Midbrain (tissue), 1 donor: ENCODE measurements around the gene S1PR5.
"Not testable (repeated sequence)": the region's sequence is repeated elsewhere in the genome, so short reads cannot be mapped to it uniquely, and the experiment has no call there.

Source experiments
- DNase-seq: peaks from one replicate; lab custom pipeline; 2025; lab: John Stamatoyannopoulos, UW

Gene S1PR5

GRCh38 chr19:10517361-10517759 lies at the start of gene S1PR5:
TSS of gene S1PR5 (minus strand) at chr19:10517447. CDS start at chr19:10515011, 2,436 bp downstream.
- peak; percentile 87 for DNase-seq

DNA sequence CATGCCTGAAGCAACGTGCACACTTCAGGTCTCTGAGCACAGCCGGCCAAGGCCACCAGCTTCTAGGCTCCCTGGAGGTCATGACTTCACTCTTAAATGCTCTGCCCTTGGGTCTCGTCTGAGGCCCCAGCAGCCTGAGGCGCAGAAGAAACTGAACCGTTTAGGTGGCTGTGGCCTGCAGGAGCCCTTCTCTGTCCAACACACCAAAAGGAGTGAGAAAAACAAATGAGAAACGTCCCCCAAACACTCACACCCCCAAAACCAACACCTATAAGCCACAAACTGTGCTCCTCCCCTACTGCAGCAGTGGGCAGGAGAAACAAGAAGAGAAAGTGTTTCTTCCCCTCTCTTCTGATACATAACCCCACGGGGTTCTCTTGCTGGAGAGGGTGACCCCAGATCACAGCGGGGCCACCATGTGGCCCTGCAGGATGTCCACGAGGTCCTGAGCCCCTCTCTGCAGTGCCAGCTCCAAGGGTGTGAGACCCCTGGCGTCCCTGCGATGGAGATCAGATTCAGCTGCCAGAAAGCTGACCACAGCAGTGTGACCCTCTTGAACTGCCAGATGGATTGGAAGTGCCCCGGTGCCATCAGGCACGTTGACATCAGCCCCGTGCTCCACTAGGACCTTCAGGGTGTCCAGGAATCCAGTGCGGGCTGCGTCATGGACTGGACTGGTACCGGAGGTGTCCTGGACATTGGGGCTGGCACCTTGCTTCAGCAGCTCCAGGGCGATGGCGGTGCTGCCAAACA lies 49.6 kb upstream of the S1PR5 start:
- DNase-seq: no peak

GRCh38 chr19:10566408-10566657 lies 49.1 kb upstream of the S1PR5 start:
- DNase-seq: no peak

DNA sequence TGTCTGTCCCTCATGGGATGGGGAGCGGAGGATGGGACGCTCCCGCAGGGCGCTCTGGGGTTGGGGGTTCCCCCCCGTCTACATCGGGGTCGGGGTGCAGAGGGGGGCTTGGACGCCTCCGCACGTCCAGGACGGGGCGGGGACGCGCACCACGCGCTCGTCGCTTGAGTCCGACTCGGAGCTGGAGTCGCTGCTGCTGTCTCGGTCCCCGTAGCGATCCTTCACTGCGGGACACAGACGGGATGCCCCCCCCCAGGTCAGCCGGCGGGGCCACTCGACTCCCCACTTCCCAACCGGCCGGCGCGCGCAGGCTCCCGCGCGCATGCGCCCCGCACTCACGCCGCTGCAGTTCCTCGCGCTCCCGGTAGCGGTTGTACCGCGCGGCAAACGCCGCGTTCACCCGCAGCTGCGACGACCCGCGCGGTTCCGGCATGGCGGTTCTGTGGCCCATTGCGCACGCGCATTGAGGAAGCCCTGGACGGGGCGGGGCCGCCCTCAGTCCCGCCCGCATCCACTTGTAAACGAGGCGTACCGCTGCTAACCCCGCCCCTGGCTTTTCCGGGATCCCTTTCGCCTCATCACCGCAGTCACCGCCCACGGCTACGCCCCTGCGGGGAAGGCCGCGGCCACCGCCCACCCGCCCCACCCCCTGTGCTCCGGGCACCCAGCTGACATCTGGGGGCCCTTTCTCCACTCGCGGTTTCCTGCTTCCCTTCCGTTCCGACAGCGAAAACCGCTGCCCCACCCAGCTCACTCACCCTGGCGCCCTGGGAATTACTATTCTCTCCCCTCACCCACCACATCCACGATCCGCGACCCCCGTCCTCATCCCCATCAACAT lies 48.5 kb upstream of the S1PR5 start, which contains the start of gene KRI1:
Gene KRI1 (minus strand): TSS at position 444 of the 841 bp plus-strand sequence. CDS start 11 bp downstream, at position 433.
- DNase-seq: peak; percentile 97

DNA sequence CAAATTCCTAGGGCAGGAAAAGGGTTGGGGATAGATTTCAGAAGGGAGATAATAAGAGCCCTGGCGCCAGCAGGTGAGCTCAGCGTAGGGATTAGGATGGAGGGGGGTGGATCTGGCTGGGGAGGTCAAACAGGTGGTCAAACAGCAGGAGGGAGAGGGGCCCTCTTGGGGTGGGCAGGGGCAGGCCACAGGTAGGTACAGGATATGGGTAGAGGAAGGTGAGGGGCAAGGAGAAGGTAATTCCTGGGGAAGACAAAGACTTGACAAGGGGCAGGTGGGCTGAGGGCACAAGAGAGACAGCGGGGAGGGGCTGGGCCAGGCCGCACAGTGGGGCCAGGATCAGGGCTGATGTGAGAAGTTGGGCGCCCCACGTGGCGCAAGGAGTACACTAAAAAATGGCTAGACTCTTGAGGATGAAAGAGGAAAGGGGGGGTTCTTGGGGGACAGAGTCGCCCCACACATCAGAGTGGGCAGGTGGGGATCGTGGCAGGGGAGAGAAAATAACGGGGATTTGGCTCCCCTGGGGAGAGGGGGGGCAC lies 47.9 kb upstream of the S1PR5 start:
- no peak for DNase-seq

DNA sequence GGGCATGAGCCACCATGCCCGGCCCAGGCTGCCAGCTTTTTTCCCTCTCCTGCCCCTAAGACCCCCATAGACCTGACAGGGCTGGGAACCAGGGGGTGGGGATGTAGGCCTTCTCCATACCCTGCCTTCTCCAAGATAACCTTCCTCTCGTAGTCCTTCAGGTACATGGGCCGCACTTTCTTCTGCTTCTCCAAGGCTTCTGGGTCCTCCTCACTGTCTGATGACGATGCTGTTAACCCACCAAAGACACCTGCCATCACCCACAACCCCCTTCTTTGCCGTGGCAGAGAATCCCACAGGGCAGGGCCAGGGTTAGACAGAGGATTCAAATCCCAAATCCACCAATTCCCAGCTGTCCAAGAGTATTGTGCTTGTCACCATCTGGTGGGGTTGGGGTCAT lies 45.4 kb upstream of the S1PR5 start:
- DNase-seq: no peak

DNA sequence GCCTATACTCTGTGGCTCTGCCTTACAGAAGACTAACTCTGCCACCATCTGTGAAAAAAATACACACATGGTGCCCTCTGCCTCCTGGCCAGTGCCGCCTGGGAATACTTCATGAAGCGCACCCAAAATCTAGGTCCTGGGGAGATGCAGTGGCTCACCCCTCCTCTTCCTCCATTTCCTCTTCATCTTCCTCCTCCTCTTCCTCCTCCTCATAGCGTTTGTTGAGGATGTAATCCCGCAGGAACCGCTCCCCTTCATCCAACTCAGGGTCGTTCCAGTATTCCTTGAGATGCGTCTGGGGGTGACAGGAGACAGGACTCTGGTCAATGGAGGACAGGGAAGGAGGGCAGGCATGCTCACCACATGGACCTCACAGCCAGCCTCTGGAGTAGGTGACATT lies 42.9 kb upstream of the S1PR5 start:
- no peak for DNase-seq

DNA sequence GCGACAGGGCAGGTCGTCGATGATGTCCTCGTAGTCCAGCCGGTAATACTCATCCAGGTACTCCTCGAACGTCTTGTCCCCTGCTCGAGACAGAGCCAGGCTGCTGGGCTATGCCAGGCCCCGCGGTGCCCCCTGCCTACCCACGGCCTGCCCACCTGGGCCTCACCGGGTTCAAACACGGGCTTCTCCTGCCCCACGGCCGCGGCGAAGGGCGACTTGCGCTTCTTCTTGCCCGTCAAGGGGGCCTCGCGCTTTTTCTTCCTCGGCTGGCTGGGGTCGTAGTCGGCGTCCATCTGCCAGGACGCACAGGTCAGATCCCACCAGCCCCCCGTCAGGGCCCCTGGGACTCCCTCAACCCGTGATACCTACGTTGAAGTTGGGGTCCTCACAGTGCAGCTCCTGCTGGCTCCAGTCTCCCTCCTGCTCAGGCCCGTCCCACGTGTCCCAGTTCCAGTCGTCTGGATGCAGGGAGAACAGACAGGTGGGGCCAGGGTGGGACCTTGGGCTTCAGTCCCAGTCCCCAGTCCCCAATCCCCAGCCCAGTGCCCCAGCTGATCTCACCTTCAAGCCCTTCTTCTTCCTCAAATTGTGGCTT lies 40.5 kb upstream of the S1PR5 start:
- DNase-seq: no peak

GRCh38 chr19:10555610-10555973 lies 38.3 kb upstream of the S1PR5 start:
- DNase-seq: no peak

DNA sequence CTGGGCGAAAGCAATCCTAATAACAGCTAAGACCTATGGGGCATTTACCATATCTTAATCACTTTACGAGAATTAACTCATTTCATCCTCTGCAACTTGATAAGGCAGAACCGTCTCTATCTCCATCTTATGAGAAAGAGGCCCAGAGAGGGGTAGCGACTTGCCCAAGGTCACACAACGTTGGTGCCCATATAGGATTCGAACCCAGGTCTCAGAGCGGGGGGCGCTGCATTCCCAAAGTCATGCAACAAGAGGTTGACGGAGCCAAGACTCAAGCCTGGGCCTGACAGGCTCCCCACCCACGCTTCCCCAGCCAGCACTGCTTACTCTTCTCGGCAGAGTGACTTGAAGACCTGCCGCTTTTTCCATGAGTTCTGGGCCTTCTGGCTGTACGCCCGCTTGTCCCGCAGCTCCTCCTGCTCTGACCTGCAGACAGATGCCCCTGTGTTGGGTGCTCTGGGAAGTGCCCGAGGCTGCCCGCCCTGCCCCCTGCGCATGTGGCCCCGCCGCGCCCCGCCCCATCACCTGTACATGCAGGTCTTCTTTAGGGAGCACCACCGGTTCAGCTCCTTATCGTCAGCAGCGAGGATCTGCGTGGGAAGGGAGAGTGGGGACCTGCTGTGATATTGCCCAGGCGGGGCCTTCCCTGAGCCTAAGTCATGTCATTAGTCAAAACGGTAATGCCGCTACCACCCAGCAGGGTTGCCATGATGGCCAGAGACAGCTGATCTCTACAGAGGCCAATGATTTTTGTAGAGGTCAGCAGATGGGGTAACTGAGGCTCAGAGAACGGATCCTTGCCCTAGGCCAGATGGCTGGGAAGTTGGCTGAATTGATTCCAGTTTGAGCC lies 37.7 kb upstream of the S1PR5 start:
- DNase-seq: no peak

DNA sequence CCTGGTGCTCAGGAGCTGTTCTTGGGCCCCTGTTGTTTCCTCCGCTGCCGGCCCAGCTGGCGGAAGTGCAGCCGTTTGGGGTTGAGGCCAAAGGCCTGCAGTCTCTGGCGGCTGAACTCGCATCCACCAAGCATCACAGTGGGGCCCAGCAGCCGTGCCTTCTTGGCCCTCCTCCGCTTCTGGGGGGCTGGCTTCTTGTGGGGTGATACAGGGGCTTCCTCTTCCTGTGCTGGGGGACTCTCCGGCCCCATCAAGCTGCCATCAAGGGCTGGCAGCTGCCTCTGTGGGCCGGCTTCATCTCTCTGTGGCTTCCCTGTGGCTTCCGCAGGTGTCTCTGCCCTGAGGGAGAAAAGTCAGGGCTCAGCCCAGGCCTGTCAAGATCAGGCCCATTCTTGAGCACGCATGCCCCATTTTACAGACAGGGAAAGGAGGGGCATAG lies 36.7 kb upstream of the S1PR5 start:
- DNase-seq: no peak

DNA sequence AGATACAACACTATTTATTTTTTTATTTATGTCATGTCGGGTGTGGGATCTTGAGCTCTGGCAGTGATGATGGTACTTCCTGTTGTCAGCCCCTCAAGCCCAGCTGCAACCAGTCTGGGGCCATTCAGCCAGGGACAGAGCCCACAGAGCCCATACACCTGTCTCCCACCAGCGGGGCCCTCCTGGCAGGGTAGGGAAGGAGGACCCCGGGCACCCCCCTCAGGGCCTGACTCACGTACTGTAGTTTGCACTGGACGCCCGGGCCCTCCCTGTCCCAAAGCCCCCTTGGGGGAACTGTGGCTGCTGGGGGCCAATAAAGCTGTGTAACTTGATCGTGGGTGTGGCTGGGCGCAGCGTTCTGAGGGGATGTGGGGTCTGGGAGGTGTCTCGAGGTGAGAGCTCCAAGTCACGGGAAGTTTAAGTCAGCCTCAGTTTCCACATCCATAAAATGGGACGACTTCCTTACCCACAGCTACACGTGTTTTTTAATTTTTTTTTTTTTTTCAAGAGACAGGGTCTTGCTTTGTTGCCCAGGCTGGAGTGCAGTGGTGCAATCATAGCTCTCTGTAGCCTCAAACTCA lies 35.9 kb upstream of the S1PR5 start:
- no peak for DNase-seq

DNA sequence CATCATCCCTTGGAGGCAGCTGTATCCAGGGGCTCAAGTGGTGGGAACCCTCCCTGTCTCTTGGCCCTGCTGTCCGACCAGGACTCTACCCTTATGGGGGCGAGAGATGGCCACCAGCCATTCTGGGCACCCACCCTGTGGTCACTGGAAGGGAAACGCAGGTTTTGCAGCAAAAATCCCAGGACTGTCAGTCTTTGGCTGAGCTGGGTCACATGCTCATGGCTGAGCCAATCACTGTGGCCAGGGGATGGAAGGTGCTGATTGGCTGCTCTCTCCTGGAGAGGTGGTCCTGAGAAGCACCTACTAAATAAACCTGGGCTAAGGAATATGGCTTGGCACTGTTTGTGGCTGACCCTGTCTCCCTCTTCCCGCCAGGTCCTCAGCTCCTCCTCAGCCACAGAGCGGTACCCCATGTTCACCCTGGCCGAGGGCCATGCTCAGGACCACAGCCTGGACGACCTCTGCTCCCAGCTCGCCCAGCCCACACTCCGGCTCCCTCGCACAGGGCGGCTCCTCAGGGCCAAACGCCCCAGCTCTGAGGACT lies 35.3 kb upstream of the S1PR5 start:
- DNase-seq: no peak

- DNase-seq: no peak
Measured at GRCh38 chr19:10551698-10552301, 34.6 kb upstream of the S1PR5 start.

GRCh38 chr19:10551006-10551405 lies 33.8 kb upstream of the S1PR5 start:
- not testable (repeated sequence) for DNase-seq

GRCh38 chr19:10550336-10550735 lies 33.1 kb upstream of the S1PR5 start:
- no peak for DNase-seq

DNA sequence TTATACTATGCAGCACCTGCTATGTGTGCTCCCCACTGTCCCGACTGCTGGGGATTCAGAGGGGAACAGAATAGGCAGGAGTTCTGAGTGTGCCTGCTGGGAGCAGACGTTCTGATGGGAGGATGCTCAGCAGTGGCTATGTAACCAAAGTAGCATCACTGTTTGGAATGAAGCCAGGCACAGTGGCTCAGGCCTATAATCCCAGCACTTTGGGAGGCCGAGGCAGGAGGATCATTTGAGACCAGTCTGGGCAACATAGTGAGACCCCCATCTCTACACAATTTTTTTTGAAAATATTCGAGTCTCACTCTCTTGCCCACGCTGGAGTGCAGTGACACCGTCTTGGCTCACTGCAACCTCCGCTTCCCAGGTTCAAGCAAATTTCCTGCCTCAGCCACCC lies 32.5 kb upstream of the S1PR5 start:
- no peak for DNase-seq

DNA sequence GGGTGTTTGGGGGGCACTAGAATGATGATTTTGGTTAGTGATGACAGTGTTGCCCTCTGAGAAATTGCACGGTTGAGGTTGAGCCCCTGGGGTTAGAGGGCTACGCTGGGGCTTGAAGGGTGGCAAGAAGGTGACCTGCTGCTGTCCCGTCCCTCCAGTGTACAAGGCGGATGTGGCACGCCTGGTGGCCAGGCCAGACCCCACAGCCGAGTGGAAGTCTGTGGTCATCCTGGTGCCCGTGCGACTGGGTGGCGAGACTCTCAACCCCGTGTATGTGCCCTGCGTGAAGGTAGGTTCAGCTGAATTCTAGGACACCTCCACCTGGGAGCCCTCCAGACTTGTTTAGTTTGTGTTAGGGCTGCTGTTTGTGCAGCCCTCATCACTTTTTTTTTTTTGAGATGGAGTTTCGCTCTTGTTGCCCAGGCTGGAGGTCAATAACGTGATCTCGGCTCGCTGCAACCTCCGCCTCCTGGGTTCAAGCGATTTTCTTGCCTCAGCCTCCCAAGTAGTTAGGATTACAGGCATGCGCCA lies 31.6 kb upstream of the S1PR5 start:
- no peak for DNase-seq

DNA sequence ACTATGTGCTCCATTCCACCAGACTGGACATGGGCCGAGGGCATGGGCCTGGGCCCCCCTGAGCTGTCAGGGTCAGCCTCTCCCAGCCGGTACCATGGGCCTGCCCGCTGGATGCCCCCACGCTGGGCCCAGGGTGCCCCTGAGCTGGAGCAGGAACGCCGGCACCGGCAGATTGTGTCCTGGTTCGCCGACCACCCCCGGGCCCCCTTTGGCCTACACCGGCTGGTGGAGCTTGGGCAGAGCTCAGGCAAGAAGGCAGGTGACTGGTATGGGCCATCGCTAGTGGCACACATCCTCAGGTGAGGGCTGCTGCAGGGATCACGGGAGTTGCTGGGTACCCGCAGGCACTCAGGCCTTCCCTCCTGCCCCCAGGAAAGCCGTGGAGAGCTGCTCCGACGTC lies 29.6 kb upstream of the S1PR5 start:
- DNase-seq: no peak

- DNase-seq: no peak
Measured at GRCh38 chr19:10544753-10545251, 27.6 kb upstream of the S1PR5 start.
